CD14-positive monocyte (primary cell): ENCODE results near the gene TNFAIP2. TPM values are rescaled to one million over a fixed set of nuclear protein-coding genes. Genes with fewer than 3 reads are reported as not detected.

Source experiments
- DNase-seq, 3 donors: peaks; one replicate each; pipeline ENCODE4 v3.0.0-alpha.2; 2011 to 2022
- H2AFZ ChIP-seq: 2 replicates; pipeline ENCODE4 v1.6.0; 2012; ENCODE audit warnings: mild to moderate bottlenecking, low read depth, low read length, inconsistent platforms; ENCODE audit not compliant: insufficient read depth, poor library complexity, severe bottlenecking
- H3K27ac ChIP-seq, 2 donors: 1 replicate in 1 of 2; 2 replicates in 1 of 2; pipeline ENCODE4 v1.5.1; 2012 to 2013; ENCODE audit warnings: low read length in 2 of 2, control low read depth in 1 of 2, inconsistent platforms in 1 of 2, low read depth in 1 of 2, mild to moderate bottlenecking in 1 of 2
- H3K27me3 ChIP-seq, 2 donors: one replicate each; pipeline versions ENCODE4 v1.6.0 to v1.6.1; 2011 to 2013; ENCODE audit warnings: low read length in 2 of 2; ENCODE audit not compliant: control insufficient read depth in 2 of 2, insufficient read depth in 2 of 2
- H3K36me3 ChIP-seq, 2 donors: replicated peaks in 1 of 2; 1 replicate in 1 of 2; 2 replicates in 1 of 2; pipeline versions ENCODE4 v1.5.1 to v1.6.1; 2012 to 2013; ENCODE audit warnings: low read length in 2 of 2, control low read depth in 1 of 2, inconsistent platforms in 1 of 2, mild to moderate bottlenecking in 1 of 2; ENCODE audit not compliant: insufficient read depth in 2 of 2, control insufficient read depth in 1 of 2
- H3K4me1 ChIP-seq, 2 donors: 1 replicate in 1 of 2; 2 replicates in 1 of 2; pipeline versions ENCODE4 v1.5.1 to v1.6.1; 2012 to 2013; ENCODE audit warnings: low read length in 2 of 2, control low read depth in 1 of 2, inconsistent platforms in 1 of 2, mild to moderate bottlenecking in 1 of 2, moderate library complexity in 1 of 2; ENCODE audit not compliant: insufficient read depth in 2 of 2, control insufficient read depth in 1 of 2
- H3K4me2 ChIP-seq: replicated peaks from 2 replicates; pipeline ENCODE3; 2012; ENCODE audit warnings: low read length, moderate library complexity, mild to moderate bottlenecking; ENCODE audit not compliant: poor library complexity, severe bottlenecking; ENCODE audit errors: extremely low read depth
- H3K4me3 ChIP-seq, 3 experiments: fragments of 200-600 bp in 1 of 3; sonication (generic) in 1 of 3; replicated peaks in 1 of 3; 1 replicate in 2 of 3; 2 replicates in 1 of 3; pipeline ENCODE4 v1.5.1; 2011 to 2013; ENCODE audit warnings: low read length in 3 of 3, mild to moderate bottlenecking in 3 of 3, control low read depth in 2 of 3, low read depth in 2 of 3, inconsistent platforms in 1 of 3, moderate library complexity in 1 of 3
- H3K79me2 ChIP-seq: 2 replicates; pipeline ENCODE4 v1.6.0; 2012; ENCODE audit warnings: mild to moderate bottlenecking, control low read depth, inconsistent platforms, low read length, moderate library complexity; ENCODE audit not compliant: insufficient read depth
- H3K9ac ChIP-seq: 2 replicates; pipeline ENCODE4 v1.6.0; 2017; ENCODE audit warnings: low read length, mild to moderate bottlenecking; ENCODE audit not compliant: insufficient read depth, poor library complexity, severe bottlenecking
- H3K9me3 ChIP-seq, 2 donors: replicated peaks in 1 of 2; 1 replicate in 1 of 2; 2 replicates in 1 of 2; pipeline versions ENCODE4 v1.5.1 to v1.6.1; 2012 to 2013; ENCODE audit warnings: low read length in 2 of 2, control low read depth in 1 of 2; ENCODE audit not compliant: control insufficient read depth in 1 of 2, insufficient read depth in 1 of 2
- H4K20me1 ChIP-seq: 2 replicates; pipeline ENCODE4 v1.6.0; 2012; ENCODE audit warnings: mild to moderate bottlenecking, low read length, control low read depth, moderate library complexity; ENCODE audit not compliant: insufficient read depth
- H3K27ac Mint-ChIP-seq, 7 donors: one replicate each; pipeline ENCODE4 v1.8.0; 2020; ENCODE audit warnings: mild to moderate bottlenecking in 7 of 7, mixed read lengths in 7 of 7, moderate library complexity in 6 of 7, inconsistent platforms in 2 of 7
- H3K27me3 Mint-ChIP-seq, 3 donors: one replicate each; pipeline ENCODE4 v1.8.0; 2021 to 2022; ENCODE audit warnings: low read depth in 3 of 3, mild to moderate bottlenecking in 3 of 3, mixed read lengths in 3 of 3, moderate library complexity in 3 of 3, inconsistent platforms in 1 of 3
- H3K36me3 Mint-ChIP-seq, 2 donors: one replicate each; pipeline ENCODE4 v1.8.0; 2020; ENCODE audit warnings: mixed read lengths in 2 of 2, inconsistent platforms in 1 of 2, mild to moderate bottlenecking in 1 of 2
- H3K4me1 Mint-ChIP-seq: one replicate; pipeline ENCODE4 v1.8.0; 2020; ENCODE audit warnings: mild to moderate bottlenecking, mixed read lengths
- H3K4me3 Mint-ChIP-seq, 2 donors: one replicate each; pipeline ENCODE4 v1.8.0; 2020; ENCODE audit warnings: mild to moderate bottlenecking in 2 of 2, mixed read lengths in 2 of 2, moderate library complexity in 1 of 2
- H3K9me3 Mint-ChIP-seq, 7 donors: one replicate each; pipeline ENCODE4 v1.8.0; 2020 to 2022; ENCODE audit warnings: mixed read lengths in 7 of 7, mild to moderate bottlenecking in 6 of 7, moderate library complexity in 6 of 7, inconsistent platforms in 2 of 7
- WGBS: methylation state at CpG from one replicate; pipeline ENCODE4 v1.1.5; 2013; ENCODE audit warnings: missing lambda C conversion rate; ENCODE audit not compliant: insufficient coverage; 5-methylcytosine and 5-hydroxymethylcytosine counted together
- intact Hi-C, 2 donors: fragments of 100-400 bp; cut with micrococcal nuclease; formaldehyde crosslinking; loops; one replicate each; pipeline versions ENCODE4 v1.15.0 to v1.15.1; 2023
- polyA plus RNA-seq, 3 donors: library from polyadenylated mRNA; depleted of rRNA in 1 of 3; unstranded in 2 of 3; stranded (reverse) in 1 of 3; fragments of 300-500 nt in 2 of 3; fragments of >200 nt in 1 of 3; fragmentation: Illumina TruSeq in 2 of 3; gene quantifications; 1 replicate in 2 of 3; 2 replicates in 1 of 3; pipeline ENCODE4 v1.2.3, GENCODE V29; 2012 to 2021
- TF ChIP-seq, protein P1 (sequence below): fragments of 200-600 bp; IDR thresholded peaks from one replicate; pipeline ENCODE4 v1.8.0; 2022; ENCODE audit warnings: antibody characterized with exemption, mild to moderate bottlenecking

TNFAIP2 gene
- polyA plus RNA-seq, 3 donors: 41.5 to 1,807 (median 50.8) TPM

DNA sequence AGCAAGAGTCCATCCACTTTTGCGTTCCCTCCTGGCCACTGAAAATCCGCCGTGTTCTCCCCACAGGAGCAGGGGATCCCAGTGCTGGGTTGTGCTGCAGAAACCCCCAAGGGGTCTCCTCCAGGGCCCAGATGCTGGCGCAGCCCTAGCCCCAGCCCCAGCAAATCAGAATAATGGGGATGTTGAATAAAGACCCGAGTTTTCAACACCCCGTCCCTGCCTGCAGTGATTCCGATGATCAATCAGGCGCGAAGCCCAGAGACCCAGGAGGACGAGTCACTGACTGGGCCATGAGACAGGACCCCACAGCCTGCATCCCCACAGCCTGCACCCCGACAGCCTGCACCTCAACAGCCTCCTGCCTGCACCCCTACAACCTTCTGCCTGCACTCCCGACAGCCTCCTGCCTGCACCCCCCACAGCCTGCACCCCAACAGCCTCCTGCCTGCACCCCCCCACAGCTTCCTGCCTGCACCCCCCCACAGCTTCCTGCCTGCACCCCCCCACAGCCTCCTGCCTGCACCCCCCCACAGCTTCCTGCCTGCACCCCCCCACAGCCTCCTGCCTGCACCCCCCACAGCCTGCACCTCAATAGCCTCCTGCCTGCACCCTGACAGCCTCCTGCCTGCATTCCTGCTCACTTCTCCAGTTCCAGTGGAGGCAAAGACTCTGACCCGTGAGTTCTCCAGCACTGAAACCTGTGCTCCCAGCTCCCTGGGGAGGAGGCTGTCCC, 37.2 kb downstream of the TNFAIP2 start:
- Histone ChIP-seq H3K4me3 (no peak overlapping the region), H2AFZ (no peak overlapping the region), H3K4me1 (peaks cover 0 to 1% of the 10 kb centered on the region in 2 donors), H3K27me3 (no peaks in the 10 kb centered on the region), H3K27ac (no peak overlapping the region), H4K20me1 (no peaks in the 10 kb centered on the region), H3K9me3 (no peaks in the 10 kb centered on the region), H3K9ac (no peak overlapping the region), H3K4me2 (no peak overlapping the region), H3K79me2 (no peaks in the 10 kb centered on the region), H3K36me3 (no peaks in the 10 kb centered on the region)
- no peak for DNase-seq
- intact Hi-C loops: no loop called here
- Mint-ChIP-seq H3K36me3 (no peaks in the 10 kb centered on the region), H3K4me1 (no peaks in the 10 kb centered on the region), H3K4me3 (no peak overlapping the region), H3K27ac (peak overlapping the region in 1 of 7 donors; percentile 63), H3K27me3 (peaks cover 6 to 9% (median 9%) of the 10 kb centered on the region in 3 donors), H3K9me3 (peaks cover 0 to 11% (median 5%) of the 10 kb centered on the region in 7 donors)
- WGBS: 98% methylated on average over 11 of the region's 13 CpGs
- TF ChIP-seq, protein P1, sequence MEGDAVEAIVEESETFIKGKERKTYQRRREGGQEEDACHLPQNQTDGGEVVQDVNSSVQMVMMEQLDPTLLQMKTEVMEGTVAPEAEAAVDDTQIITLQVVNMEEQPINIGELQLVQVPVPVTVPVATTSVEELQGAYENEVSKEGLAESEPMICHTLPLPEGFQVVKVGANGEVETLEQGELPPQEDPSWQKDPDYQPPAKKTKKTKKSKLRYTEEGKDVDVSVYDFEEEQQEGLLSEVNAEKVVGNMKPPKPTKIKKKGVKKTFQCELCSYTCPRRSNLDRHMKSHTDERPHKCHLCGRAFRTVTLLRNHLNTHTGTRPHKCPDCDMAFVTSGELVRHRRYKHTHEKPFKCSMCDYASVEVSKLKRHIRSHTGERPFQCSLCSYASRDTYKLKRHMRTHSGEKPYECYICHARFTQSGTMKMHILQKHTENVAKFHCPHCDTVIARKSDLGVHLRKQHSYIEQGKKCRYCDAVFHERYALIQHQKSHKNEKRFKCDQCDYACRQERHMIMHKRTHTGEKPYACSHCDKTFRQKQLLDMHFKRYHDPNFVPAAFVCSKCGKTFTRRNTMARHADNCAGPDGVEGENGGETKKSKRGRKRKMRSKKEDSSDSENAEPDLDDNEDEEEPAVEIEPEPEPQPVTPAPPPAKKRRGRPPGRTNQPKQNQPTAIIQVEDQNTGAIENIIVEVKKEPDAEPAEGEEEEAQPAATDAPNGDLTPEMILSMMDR: no peak

DNA sequence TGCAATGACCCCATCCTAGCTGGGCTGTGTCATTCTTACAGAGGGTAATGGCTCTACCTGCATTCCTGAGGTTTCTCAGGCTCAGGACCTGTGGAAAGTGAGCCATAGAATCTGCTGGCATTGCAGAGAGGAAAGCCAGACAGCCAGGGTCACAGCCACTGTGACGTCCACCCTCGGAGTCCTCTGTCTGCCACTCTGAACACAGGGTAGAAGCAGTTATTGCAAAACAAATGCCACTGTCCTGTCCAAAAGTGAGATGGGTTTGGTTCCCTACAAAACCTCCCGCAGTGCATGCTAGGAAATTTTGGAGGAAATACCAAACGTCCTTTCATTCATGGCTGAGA, 37.8 kb downstream of the TNFAIP2 start:
- 80% methylated on average over 4 of the region's 4 CpGs for WGBS
- peaks cover 6 to 9% (median 9%) of the 10 kb centered on the region in 3 donors for H3K27me3 Mint-ChIP-seq
- H3K27ac ChIP-seq: no peak overlapping the region

More for the DNA sequence above, 37.8 kb downstream of the TNFAIP2 start:
- Histone ChIP-seq H2AFZ (no peak overlapping the region), H3K9me3 (no peaks in the 10 kb centered on the region), H3K4me1 (no peaks in the 10 kb centered on the region), H3K79me2 (no peaks in the 10 kb centered on the region), H4K20me1 (no peaks in the 10 kb centered on the region), H3K4me3 (no peak overlapping the region), H3K9ac (no peak overlapping the region), H3K36me3 (no peaks in the 10 kb centered on the region), H3K27me3 (no peaks in the 10 kb centered on the region), H3K4me2 (no peak overlapping the region)
- Mint-ChIP-seq H3K27ac (no peak overlapping the region), H3K9me3 (peaks cover 0 to 11% (median 5%) of the 10 kb centered on the region in 7 donors), H3K36me3 (no peaks in the 10 kb centered on the region), H3K4me1 (no peaks in the 10 kb centered on the region), H3K4me3 (no peak overlapping the region)
- DNase-seq: no peak
- intact Hi-C loops: no loop called here
- TF ChIP-seq, protein P1: no peak
